Stimulated activated CD4-positive, alpha-beta T cell treated with anti-CD3 and anti-CD28 coated beads, Interleukin-2, amount 100 ng/mL, for 4 hours (primary cell): ENCODE measurements around the gene SLC8A1.

Source experiments
- DNase-seq: peaks from one replicate; pipeline ENCODE4 v3.0.0-alpha.2; 2020; ENCODE audit warnings: low read depth

Gene SLC8A1

DNA sequence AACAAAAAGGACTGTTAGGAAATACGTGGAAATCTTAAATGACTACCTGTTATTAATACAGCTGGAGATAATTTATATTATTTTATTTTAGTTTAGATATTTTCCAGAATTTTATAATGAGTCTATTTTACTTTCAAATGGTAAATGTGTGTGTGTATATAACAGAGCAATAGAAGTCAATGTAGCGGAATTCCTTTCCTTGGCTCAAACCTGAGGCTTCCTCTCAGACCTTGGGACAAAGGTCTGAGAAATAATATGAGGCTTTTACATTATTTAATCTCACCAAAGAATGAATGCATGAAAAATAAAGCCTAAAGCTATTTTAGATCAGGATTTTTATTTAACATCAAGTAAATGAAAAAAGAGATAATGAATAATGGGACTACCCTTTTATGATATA lies 65.7 kb downstream of the SLC8A1 start:
- DNase-seq: no peak

DNA sequence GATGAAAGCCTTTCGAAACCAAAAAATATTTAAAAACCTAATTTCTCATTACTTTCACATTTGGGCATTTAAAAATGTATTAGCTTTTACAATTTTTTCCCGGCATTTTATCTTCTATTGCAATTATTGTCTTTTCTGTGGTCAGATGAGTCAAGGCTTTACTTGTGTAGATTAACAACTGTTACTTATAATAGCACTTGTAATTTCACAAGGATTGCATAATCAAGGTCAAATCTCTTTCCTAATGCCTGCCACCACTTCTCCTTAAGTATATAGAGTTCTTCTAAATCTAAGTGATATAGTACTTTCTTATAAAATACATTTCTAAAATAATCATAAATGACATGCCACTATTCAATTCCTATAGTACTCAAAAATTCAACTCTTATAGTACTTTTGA lies 67.2 kb downstream of the SLC8A1 start:
- DNase-seq: no peak

DNA sequence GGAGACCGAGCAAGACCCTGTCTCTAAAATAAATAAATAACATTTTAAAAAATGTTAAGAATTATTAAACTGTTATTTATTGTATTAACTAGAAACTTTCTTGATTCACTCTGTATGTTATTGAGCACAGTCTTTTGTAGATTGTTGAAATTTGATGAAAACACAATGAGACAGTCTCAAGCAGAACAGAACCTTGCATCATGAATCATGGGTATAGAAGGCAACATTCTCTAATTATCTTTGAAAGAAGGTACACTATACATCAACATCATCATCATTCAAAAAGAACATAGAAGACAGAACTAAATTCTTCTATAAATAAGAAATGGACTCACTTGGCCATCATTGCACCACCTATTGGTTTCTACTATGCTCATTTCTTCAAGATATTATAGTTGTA lies 67.7 kb downstream of the SLC8A1 start:
- DNase-seq: no peak

DNA sequence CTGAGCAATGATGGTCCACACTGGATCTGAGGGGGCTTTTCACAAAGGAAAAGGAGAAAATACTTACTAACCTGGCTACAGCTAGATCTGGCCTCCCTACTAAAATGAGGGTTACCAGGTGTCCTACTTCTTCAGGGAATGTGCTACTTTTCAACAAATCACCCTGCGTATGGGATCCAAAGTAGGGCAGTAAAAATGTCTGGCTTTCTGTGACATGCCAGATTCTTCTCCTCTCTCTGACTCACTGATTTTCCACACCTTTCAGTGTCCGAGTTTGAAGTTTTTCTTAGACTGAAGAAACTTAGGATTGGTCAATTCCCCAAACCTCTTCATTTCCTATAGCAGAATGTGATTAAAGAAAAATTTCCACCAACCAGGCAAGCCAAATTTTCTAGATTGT lies 71.2 kb downstream of the SLC8A1 start:
- no peak for DNase-seq

DNA sequence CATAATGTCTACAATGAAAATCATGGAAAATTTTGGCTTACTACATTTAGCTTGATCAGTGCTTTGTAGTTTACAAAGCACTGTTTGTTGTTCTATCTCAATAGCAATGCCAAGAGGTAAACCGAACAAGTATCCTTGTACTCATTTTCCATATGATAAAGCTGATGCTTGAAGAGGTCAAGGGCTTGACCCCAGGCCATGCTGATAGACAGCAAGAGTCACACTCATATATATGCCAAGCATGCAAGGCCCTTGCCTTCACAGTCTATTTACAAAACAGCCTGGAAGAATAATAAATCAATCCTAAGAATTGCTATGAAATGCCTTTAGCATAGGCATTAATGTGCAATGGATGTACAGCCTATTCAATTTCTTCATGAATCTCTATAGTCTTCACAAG lies 71.8 kb downstream of the SLC8A1 start:
- no peak for DNase-seq

DNA sequence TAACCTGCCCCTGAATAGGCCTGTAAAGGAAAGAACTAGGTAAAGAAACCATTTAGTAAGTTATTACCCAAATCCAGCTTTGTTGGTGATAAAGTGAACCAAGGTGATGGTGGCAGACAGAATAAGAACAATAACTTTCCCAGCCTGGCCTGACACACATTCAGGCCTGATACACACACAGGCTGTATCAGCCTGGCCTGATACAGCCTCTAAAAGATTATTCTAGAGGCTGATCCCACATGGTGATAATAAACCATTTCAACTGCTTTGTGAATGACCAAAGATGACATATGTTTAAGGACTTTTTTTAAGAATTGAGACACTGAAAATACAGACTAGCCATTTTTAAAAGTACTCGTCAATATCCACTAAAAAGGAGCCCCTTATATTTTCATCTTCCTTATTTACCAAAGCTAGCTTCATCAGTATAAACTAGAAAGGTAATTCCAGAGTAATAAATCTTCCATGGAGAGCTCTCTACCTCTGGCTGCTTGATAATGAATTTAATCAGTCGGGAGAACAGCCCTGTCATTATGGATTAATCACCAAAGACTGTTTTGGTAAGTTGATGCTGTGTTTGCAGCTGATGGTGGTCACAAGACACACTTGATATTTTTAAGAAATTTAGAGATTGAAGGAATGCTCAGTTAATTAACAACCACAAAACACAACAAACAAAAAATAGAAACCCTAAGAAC lies 77.2 kb downstream of the SLC8A1 start:
- no peak for DNase-seq

DNA sequence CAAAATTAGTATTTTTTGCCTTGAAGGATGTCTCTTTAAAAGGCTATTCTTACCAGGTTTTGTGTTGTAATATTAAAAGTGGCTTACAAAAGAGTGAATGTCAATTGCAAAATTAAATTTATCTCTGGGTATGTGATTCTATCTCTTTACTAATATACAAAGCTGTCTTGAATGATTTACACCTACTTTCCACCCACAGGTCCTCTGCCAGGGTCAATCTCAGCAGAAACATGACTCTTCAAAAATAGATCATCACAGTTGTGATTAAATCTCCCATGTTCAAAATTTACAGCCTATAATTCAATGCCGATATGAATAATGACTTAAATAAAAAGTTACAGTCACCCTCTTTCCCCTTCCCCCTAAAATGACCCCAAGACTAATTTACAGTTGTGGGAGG lies 78.8 kb downstream of the SLC8A1 start:
- no peak for DNase-seq

DNA sequence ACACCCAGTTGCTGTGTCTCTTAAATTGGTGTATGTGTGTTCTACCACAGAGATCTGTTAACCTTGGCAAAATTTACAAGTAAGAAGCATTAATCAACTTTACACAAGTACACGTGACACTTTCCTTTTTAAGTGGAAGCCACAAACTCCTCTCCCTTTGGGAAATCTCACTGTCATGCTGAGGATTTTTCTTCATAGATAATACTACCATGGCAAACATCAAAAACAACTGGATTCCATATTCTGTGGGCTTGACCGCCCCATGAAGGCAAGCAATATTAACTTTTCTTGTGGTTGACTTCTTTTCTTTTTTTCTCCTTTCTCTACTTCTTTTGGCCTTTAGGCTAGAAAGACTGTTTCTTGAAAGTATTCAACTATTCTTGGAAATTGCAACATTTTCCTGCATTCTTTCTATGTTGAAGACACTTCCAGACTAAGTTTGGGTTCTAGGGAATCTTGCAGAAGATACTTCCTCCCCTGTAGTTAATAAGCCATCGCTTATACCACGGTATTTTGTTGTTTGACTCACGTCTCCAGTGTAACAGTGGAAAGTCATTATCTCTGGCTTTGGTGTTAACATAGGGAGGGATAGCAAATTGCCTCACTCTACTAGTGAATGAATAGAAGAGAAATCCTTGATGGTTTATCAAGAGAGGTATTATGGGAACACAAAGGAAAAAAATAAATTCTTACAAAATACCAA lies 79.5 kb downstream of the SLC8A1 start:
- DNase-seq: no peak

DNA sequence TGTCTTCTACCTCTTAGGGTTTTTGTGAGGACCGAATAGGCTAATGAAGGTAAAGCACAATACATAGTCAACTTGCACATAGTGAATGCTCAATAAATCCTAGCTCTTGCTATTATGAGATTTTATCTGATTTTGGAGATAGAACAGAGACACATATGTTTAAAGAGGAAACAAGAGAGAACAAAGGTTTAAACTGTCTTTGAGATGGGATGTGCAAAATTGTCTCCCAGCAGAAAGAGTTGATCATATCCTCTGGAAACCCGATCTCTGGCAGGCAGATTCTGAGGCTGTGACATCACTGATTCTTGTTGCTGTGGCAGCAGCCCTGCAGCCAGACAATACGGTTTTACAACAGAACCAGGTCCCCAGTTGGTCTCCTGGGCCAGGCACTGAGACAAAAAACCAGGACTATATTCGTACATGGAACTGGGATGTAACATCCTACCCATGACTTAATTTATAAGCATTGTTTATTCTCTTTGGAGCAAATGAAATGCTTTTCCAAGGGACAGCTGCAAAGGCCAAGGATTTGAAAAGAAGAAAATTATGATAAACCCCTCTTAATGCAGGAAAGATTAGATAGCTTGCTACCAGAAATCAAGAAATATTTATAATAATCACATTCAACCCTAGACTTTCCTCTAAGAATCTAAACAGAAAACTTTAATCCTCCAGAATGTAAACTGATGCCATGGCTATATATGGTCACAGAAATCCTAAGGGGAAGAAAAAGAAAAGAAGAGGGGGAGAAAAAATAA lies 80.2 kb downstream of the SLC8A1 start:
- no peak for DNase-seq

DNA sequence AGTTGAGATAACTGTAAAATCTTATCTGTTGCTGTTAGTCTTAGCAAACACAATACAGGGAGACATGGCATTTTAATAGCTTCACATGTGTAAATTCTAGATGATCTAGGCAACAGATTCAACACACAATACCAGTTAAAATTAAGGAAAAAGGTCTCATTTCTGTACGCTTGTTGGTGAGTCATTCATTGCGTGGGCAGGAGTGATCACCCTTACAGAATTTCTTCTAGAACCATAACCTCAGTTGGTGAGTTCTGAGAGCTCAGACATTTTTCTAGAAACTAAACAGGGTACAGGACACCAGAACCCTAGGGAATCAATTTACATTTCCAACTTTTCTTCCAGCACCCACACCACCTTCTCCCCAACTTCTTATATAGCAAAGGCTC lies 81.9 kb downstream of the SLC8A1 start:
- no peak for DNase-seq

DNA sequence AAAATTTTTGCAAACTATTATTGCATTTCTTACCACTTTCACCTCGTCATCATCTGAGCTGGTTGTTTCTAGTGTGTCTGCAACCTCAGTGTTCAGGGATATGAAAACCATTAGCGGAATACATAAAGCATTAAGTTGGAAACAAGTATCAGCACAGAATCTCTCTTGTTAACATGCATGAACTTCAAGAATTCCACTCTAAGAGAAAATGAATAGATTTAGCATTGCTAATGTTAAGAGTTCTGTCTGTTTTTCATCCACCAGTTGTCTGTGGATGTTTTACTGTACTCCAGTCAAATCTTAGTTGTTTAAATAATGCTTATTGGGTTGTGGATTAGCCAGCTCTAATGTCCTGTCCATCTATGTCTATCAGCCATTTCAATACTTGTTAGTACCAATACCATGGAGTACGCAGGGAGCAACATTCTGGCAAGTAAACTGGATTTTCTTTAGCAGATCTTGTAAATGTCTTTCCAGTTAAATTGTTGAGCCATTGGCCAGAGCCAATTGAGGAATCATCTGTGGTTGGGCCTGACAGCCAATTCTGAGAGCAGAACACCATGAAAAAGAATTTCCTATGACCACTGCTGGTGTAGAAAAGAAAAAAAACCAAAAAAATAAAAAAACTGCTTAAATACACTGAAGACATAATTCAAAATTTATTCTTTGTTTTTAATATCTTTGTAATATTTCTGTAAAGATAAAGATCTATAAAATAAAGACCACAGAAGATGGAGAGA lies 82.5 kb downstream of the SLC8A1 start:
- DNase-seq: no peak

DNA sequence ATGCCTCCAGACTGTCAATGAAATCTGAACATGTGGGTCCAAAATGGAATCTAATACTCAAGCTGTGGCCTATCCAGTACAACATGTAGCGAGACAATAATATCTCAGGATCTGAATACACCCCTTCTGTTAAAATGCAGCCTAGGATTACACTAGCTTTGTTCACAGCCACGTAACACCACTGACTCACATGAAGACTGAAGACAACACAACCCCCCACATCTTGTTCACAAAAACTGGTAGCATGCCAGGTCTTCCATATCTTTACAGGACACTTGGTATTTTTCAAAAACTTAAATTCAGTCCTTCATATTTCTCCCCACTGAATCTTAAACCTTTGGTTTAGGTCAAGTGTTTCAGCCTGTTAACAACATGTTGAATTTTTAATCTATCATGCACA lies 84.2 kb downstream of the SLC8A1 start:
- DNase-seq: no peak

DNA sequence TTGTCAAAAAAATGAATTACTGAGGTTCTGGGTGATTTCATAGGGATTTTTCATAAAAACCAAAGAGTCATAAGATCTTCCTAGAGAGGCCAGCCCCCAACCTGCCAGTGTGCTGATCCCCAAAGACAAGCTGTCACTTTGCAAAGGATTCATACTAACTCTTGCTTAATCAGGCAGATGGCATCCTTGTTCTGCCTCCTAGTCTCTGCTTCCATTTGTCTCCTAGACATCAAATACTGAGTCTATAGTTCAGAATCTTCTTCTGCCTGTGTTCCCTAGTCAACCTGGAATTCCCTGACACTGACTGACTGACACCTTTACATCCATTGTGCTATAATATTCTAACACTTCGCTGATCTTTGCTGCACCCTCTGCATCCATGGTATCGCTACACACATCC lies 84.9 kb downstream of the SLC8A1 start:
- DNase-seq: no peak

DNA sequence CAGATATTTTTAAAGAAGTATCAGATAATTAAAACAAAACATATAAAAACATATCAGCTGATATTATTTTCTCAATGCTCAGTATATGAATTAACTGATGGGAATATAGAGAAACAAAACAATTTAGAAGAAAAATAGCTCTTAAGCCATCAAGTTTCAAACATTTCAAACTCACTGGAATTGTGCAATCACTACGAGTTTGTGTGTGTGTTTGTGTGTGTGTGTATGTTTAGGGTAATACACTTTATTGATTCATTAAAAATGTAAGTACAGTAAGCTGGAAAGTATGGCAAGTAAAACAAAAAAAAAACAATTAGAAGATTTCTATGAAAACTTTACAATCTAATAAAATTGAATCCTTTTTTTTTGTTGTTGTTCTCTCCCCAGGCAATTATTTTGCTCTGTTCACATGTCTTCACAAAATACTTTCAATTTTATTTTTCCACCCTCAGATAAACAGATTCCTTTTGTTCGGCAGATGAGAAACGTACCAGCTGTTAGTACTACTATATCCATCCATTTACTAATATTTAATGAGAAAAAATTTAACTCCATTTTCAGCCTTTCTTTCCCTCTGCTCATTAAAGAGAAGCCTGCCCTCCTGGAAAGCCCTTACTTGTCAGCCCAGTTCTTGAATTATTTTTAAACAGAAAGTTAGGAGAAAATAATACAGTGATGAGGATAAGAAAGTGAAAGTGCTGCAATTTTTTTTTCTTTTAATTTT lies 87.6 kb downstream of the SLC8A1 start:
- DNase-seq: no peak

DNA sequence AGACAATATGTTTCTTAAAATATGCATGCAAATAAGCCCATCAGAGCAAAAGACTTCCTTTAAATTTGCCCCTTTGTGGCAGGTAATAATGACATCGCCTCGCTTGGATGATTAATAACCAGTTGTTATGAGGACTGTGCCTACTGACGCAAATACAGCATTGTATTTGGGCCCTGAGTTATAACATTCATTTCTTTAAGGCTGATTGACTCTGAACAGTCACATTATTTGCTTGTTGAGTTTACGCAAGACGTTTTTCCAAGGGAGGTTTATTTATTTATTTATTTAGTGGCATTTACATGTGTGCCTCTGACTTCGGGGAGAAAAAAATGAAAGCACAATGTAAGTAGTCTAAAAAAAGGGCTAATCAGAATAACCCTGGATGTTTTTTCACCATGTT lies 88.3 kb downstream of the SLC8A1 start:
- no peak for DNase-seq

DNA sequence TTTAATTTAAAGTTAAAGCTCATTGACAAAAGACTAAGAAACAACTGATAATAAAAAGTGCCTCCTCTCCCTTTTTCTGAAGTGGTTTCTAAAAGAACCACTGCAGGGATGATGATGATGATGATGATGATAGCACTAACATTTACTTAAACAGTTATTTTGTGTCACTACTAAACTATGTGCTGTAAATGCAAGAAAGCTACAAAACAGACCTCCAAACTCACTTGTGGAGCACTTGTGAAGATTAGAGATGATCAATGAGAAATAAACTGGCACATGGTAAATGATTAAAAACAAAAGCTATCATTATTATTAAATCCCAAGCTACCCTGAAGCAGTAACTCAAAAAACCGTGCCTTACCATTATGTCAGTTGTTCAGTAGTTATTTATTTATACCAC lies 88.7 kb downstream of the SLC8A1 start:
- DNase-seq: no peak

DNA sequence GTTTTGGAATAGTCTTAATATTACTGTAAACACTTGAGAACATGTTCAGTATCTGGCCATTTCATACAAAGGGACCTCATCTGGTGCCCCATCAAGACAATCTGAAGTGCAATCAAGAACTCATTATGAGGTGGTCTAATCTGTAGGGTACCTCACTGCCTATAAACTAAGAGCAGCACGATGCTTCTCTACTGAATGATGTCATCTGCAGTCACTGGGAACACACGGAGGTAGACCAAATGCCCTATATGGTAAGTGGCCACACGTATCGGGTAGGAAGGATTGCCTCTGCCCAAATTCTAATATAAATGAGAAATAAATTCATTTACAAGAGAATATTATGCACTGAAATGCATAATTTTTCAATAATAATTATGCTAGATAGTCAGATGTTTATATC lies 90.4 kb downstream of the SLC8A1 start:
- no peak for DNase-seq

DNA sequence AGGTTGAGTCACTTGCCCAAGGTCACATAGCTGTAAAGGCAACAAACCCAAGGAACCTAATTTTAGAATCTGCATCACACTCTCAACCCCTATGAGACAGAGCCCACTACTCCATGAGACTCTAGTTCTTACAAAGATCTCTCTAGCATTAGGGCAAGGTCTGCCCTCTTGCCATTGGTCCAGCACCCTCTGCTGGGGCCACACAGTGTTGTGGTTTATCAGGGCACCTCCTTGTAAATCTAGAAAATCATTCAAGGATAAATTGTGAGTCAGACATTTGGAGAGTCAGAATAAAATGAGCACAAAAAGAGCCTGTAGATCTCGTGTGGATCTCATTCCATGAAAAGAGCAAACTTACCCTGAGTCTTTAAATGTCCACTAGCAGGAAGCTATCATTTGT lies 91.2 kb downstream of the SLC8A1 start:
- DNase-seq: no peak

DNA sequence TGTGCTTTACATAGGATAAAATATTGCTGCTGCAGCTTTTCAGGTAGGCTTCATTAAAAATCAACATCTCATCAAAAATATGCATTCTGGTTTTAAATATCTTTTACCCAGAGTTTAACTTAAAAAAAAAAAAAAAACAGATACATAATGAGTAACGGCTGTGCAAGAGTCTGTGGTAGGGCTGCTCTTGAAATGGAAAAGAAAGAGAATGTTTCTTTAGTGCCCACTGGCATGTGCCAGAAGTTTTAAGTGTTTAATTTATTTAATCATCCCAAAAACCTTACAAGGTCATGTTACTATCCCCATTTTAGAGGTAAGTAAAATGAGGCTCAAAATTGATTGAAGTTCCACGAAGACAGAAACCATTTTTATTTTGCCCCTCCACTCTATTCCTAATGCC lies 92.1 kb downstream of the SLC8A1 start:
- no peak for DNase-seq

DNA sequence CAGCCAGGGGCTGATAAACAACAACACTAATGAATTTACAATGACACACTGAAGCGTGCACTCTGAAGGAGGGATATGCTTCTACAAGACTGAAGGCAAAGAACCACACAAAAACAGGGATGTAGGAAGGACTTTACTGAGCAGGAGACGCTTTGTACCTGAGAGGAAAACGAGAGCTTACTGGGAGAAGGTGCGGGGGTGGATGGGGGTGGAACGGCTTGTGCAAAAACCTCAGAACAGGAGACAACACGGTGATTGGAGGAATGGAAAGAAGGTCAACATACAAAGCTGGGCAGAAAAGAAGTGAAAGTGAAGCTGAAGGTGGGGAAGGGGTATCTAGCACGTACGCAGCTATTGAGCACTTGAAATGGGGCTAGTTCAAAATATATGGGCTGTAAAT lies 93.1 kb downstream of the SLC8A1 start:
- DNase-seq: no peak

DNA sequence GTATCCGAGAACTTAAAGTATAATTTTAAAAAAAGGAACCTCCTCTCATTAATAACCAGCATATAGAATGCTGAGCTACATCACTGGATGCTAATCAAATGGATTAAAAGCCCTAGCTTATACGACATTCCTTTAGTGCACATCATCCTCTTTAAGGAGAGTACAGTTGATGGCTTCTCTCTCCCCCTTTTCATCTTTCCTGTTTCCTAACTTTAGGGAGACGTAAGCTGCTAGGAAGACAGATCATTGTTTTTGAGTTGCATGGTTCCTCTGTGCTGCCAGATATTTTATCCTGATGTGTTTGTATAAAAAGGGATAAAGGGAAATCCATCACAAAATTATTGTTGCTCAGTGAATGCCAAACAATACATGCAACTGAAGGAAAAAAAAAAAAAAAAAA lies 94.2 kb downstream of the SLC8A1 start:
- DNase-seq: no peak

DNA sequence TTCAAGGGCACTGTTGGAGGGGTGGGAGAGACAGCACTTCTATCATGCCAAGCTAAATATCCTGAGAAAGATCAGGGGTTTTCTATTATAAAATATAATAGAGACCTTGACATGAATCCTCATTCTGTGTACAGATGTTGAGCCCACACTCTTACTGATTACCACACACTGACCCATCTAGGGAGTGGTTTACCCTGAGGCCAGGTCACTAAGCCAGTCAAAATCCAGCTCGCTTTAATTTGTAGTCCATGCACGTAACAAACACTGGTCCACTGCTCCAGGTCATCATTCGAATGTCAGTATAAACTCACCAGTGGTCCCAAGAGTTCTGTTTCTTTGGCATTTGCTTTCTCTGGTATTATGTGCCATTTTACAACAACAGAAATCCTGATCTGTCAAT lies 96.4 kb downstream of the SLC8A1 start:
- no peak for DNase-seq
